ENCODE measurements around the gene PKD1. TPM values are rescaled to one million over a fixed set of nuclear protein-coding genes. Genes with fewer than 3 reads are reported as not detected.

Gene PKD1
- total and polyA plus RNA-seq, 5 donors, result 95.9 to 111 (median 98.4) TPM

GRCh38 chr16:2077016-2077415 lies 58.7 kb downstream of the PKD1 start:
- intact Hi-C loops (cut with DNase I), result no loop called here
- Histone ChIP-seq H3K27ac (ENCODE audit: low read length) (no peak overlapping the region), H3K9me3 (ENCODE audit: control insufficient read depth, low read length) (no peaks in the 10 kb centered on the region), H3K27me3 (ENCODE audit: control insufficient read depth, insufficient read depth) (no peaks in the 10 kb centered on the region), H3K4me1 (ENCODE audit: control insufficient read depth, insufficient read depth, low read length) (no peaks in the 10 kb centered on the region), H3K4me3 (ENCODE audit: low read length) (no peak overlapping the region)
- WGBS, result 90% methylated on average over 17 of the region's 17 CpGs
- no peak for DNase-seq
- ATAC-seq, result no peak

- Histone ChIP-seq H3K4me3 (ENCODE audit: low read length) (no peak overlapping the region), H3K27ac (ENCODE audit: low read length) (no peak overlapping the region), H3K27me3 (ENCODE audit: control insufficient read depth, insufficient read depth) (no peaks in the 10 kb centered on the region), H3K9me3 (ENCODE audit: control insufficient read depth, low read length) (no peaks in the 10 kb centered on the region), H3K4me1 (ENCODE audit: control insufficient read depth, insufficient read depth, low read length) (no peaks in the 10 kb centered on the region)
- ATAC-seq (no peak), DNase-seq (no peak)
- 94% methylated on average over 28 of the region's 28 CpGs for WGBS
- intact Hi-C loops (cut with DNase I), result no loop called here
Measured at GRCh38 chr16:2076072-2076865, 59.4 kb downstream of the PKD1 start.

- 95% methylated on average over 24 of the region's 24 CpGs for WGBS
- no peaks in the 10 kb centered on the region for H3K27me3 ChIP-seq (ENCODE audit: control insufficient read depth, insufficient read depth)
- DNase-seq, result no peak
- no peak overlapping the region for H3K4me3 ChIP-seq (ENCODE audit: low read length)
- H3K27ac ChIP-seq (ENCODE audit: low read length), result no peak overlapping the region
- no peak for ATAC-seq
- H3K9me3 ChIP-seq (ENCODE audit: control insufficient read depth, low read length), result no peaks in the 10 kb centered on the region
- intact Hi-C loops (cut with DNase I), result no loop called here
- no peaks in the 10 kb centered on the region for H3K4me1 ChIP-seq (ENCODE audit: control insufficient read depth, insufficient read depth, low read length)
Measured at GRCh38 chr16:2075631-2076030, 60.1 kb downstream of the PKD1 start.

DNA sequence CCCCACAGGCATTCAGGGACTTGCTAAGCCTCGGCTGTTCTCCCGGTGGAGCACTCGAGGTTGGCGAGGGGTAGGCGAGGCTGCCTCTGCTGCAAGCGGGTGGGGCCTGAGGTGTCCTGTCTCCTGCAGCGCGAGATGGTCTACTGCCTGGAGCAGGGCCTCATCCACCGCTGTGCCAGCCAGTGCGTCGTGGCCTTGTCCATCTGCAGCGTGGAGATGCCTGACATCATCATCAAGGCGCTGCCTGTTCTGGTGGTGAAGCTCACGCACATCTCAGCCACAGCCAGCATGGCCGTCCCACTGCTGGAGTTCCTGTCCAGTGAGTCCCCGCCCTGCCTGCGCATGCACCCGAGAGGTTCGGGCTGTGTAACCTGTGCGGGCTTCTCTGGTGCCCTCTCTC lies 61.6 kb downstream of the PKD1 start:
- DNase-seq (no peak), ATAC-seq (no peak)
- no peaks in the 10 kb centered on the region for H3K9me3 ChIP-seq (ENCODE audit: control insufficient read depth, low read length)
- no peak overlapping the region for H3K27ac ChIP-seq (ENCODE audit: low read length)
- 94% methylated on average over 20 of the region's 20 CpGs for WGBS
- H3K4me1 ChIP-seq (ENCODE audit: control insufficient read depth, insufficient read depth, low read length), result no peaks in the 10 kb centered on the region
- intact Hi-C loops (cut with DNase I), result no loop called here
- H3K27me3 ChIP-seq (ENCODE audit: control insufficient read depth, insufficient read depth), result no peaks in the 10 kb centered on the region
- no peak overlapping the region for H3K4me3 ChIP-seq (ENCODE audit: low read length)

GRCh38 chr16:2072926-2073325 lies 62.8 kb downstream of the PKD1 start:
- intact Hi-C loops (cut with DNase I), result no loop called here
- H3K4me1 ChIP-seq (ENCODE audit: control insufficient read depth, insufficient read depth, low read length), result no peaks in the 10 kb centered on the region
- ATAC-seq (no peak), DNase-seq (no peak)
- no peak overlapping the region for H3K27ac ChIP-seq (ENCODE audit: low read length)
- 84% methylated on average over 8 of the region's 8 CpGs for WGBS
- H3K27me3 ChIP-seq (ENCODE audit: control insufficient read depth, insufficient read depth), result no peaks in the 10 kb centered on the region
- H3K9me3 ChIP-seq (ENCODE audit: control insufficient read depth, low read length), result no peaks in the 10 kb centered on the region
- no peak overlapping the region for H3K4me3 ChIP-seq (ENCODE audit: low read length)

DNA sequence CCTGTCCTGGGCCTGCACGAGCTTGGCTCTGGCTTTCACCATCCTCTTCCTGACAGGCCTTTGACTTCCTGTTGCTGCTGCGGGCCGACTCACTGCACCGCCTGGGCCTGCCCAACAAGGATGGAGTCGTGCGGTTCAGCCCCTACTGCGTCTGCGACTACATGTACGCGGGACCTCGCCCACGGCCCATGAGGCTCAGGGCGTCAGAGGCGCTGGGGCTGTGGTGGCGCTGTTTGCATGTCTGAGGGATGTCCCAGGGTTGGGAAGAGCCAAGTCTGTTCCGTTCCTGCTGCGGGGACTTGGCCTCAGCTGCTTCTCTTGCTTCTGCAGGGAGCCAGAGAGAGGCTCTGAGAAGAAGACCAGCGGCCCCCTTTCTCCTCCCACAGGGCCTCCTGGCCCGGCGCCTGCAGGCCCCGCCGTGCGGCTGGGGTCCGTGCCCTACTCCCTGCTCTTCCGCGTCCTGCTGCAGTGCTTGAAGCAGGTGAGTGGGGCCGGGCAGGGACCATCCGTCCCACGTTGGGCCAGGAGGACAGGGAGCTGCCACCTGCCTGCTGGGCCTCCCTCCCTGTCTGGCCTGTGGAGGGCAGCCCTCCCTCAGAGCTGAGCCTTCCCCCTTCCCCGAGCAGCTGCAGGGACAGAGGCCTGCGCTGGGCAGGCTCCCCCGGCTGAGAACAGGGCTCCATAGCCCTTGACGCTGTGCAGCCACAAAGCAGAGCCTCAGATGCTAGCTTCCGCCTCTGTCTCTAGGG lies 64.1 kb downstream of the PKD1 start:
- no peak overlapping the region for H3K4me3 ChIP-seq (ENCODE audit: low read length)
- intact Hi-C loops (cut with DNase I), result no loop called here
- ATAC-seq, result peak in 1 of 2 donors; percentile 15
- H3K9me3 ChIP-seq (ENCODE audit: control insufficient read depth, low read length), result no peaks in the 10 kb centered on the region
- WGBS, result 74% methylated on average over 34 of the region's 34 CpGs
- DNase-seq, result peak in 1 of 3 donors; percentile 12
- no peaks in the 10 kb centered on the region for H3K27me3 ChIP-seq (ENCODE audit: control insufficient read depth, insufficient read depth)
- no peak overlapping the region for H3K27ac ChIP-seq (ENCODE audit: low read length)
- H3K4me1 ChIP-seq (ENCODE audit: control insufficient read depth, insufficient read depth, low read length), result no peaks in the 10 kb centered on the region

GRCh38 chr16:2070576-2071453 lies 64.9 kb downstream of the PKD1 start:
- DNase-seq (no peak), ATAC-seq (no peak)
- intact Hi-C loops (cut with DNase I), result no loop called here

DNA sequence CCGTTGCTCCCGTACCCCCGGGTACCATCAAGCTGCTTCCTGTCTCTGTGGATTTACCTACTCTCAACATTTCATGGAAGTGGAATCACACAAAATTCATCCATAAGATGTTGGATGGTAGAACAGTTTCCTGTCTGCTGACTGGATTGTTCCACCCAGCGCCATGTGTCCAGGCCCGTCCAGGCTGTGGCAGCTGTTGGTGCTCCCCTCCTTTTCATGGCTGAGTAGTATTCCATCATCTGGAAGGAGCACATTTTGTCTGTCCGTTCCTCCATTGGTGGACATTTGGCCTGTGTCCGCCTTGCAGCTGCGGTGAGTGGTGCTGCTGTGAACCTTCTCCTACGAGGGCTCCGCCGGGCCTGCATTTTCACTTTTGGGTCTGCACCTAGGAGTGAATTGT lies 69.6 kb downstream of the PKD1 start:
- no peaks in the 10 kb centered on the region for H3K27me3 ChIP-seq (ENCODE audit: control insufficient read depth, insufficient read depth)
- ATAC-seq, result no peak
- intact Hi-C loops (cut with DNase I), result no loop called here
- no peak overlapping the region for H3K27ac ChIP-seq (ENCODE audit: low read length)
- H3K9me3 ChIP-seq (ENCODE audit: control insufficient read depth, low read length), result no peaks in the 10 kb centered on the region
- no peak overlapping the region for H3K4me3 ChIP-seq (ENCODE audit: low read length)
- H3K4me1 ChIP-seq (ENCODE audit: control insufficient read depth, insufficient read depth, low read length), result no peaks in the 10 kb centered on the region
- DNase-seq, result no peak
- 97% methylated on average over 11 of the region's 11 CpGs for WGBS

More at GRCh38 chr16:2070576-2071453, 64.9 kb downstream of the PKD1 start:
- Histone ChIP-seq H3K27me3 (ENCODE audit: control insufficient read depth, insufficient read depth) (no peaks in the 10 kb centered on the region), H3K4me1 (ENCODE audit: control insufficient read depth, insufficient read depth, low read length) (no peaks in the 10 kb centered on the region), H3K27ac (ENCODE audit: low read length) (no peak overlapping the region), H3K4me3 (ENCODE audit: low read length) (no peak overlapping the region), H3K9me3 (ENCODE audit: control insufficient read depth, low read length) (no peaks in the 10 kb centered on the region)
- WGBS, result 93% methylated on average over 29 of the region's 29 CpGs

- intact Hi-C loops (cut with DNase I), result no loop called here
- no peaks in the 10 kb centered on the region for H3K27me3 ChIP-seq (ENCODE audit: control insufficient read depth, insufficient read depth)
- DNase-seq (no peak), ATAC-seq (no peak)
- 95% methylated on average over 16 of the region's 16 CpGs for WGBS
- no peak overlapping the region for H3K4me3 ChIP-seq (ENCODE audit: low read length)
- no peak overlapping the region for H3K27ac ChIP-seq (ENCODE audit: low read length)
- no peaks in the 10 kb centered on the region for H3K4me1 ChIP-seq (ENCODE audit: control insufficient read depth, insufficient read depth, low read length)
- H3K9me3 ChIP-seq (ENCODE audit: control insufficient read depth, low read length), result no peaks in the 10 kb centered on the region
Measured at GRCh38 chr16:2064368-2064945, 71.2 kb downstream of the PKD1 start.

DNA sequence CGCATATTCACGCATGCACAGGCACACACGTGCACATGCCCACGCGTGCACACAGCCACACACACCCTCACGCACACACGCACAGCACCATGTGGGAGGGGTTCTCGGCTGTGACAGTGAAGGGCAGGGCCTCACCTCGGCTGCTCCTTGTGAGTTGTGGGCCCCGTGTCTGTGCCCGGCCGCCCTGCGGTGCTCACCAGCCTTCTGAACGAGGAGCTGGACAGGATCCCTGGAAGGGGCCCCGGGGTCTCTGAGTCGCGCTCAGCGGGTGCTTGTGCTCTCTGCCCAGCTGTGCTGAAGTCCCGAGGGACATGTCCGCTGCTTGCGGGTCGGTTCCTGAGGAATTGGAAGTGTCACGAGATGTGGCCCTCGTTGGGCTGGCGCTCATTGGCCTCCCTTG lies 71.8 kb downstream of the PKD1 start:
- ATAC-seq (no peak), DNase-seq (no peak)
- no peaks in the 10 kb centered on the region for H3K27me3 ChIP-seq (ENCODE audit: control insufficient read depth, insufficient read depth)
- intact Hi-C loops (cut with DNase I), result no loop called here
- no peaks in the 10 kb centered on the region for H3K9me3 ChIP-seq (ENCODE audit: control insufficient read depth, low read length)
- H3K4me1 ChIP-seq (ENCODE audit: control insufficient read depth, insufficient read depth, low read length), result no peaks in the 10 kb centered on the region
- no peak overlapping the region for H3K4me3 ChIP-seq (ENCODE audit: low read length)
- no peak overlapping the region for H3K27ac ChIP-seq (ENCODE audit: low read length)
- WGBS, result 89% methylated on average over 25 of the region's 25 CpGs

Measured in right cardiac atrium (tissue), 5 donors.